Astrocyte (in vitro differentiated cells and primary cell): ENCODE measurements around the gene AACS. TPM values are rescaled to one million over a fixed set of nuclear protein-coding genes. Genes with fewer than 3 reads are reported as not detected.

Source experiments
- DNase-seq: peaks from one replicate; pipeline ENCODE4 v3.0.0-alpha.2; 2010; ENCODE audit warnings: low read depth
- FAIRE-seq: peaks from 2 replicates; lab custom pipeline; 2011; peaks lifted over from hg19 to GRCh38; lab: Jason Lieb, UNC
- H2AFZ ChIP-seq: 2 replicates; pipeline ENCODE4 v1.6.0; 2012; ENCODE audit warnings: low read depth, low read length, inconsistent platforms
- H3K27ac ChIP-seq: 2 replicates; pipeline ENCODE4 v1.5.1; 2011; ENCODE audit warnings: low read depth, low read length, inconsistent platforms
- H3K27me3 ChIP-seq: 2 replicates; pipeline ENCODE4 v1.6.0; 2011; ENCODE audit warnings: low read length, inconsistent platforms; ENCODE audit not compliant: insufficient read depth
- H3K36me3 ChIP-seq: 2 replicates; pipeline ENCODE4 v1.5.1; 2011; ENCODE audit warnings: low read length, inconsistent platforms; ENCODE audit not compliant: insufficient read depth
- H3K4me1 ChIP-seq: 2 replicates; pipeline ENCODE4 v1.5.1; 2011; ENCODE audit warnings: low read length, inconsistent platforms; ENCODE audit not compliant: insufficient read depth
- H3K4me2 ChIP-seq: 2 replicates; pipeline ENCODE4 v1.6.0; 2012; ENCODE audit warnings: low read length, inconsistent platforms
- H3K4me3 ChIP-seq: 2 replicates; pipeline ENCODE4 v1.5.1; 2011; ENCODE audit warnings: low read depth, mild to moderate bottlenecking, low read length, inconsistent platforms; ENCODE audit not compliant: insufficient read depth
- H3K79me2 ChIP-seq: 2 replicates; pipeline ENCODE4 v1.6.0; 2012; ENCODE audit warnings: mild to moderate bottlenecking, low read length, inconsistent platforms; ENCODE audit not compliant: insufficient read depth
- H3K9ac ChIP-seq: 2 replicates; pipeline ENCODE4 v1.6.0; 2012; ENCODE audit warnings: mild to moderate bottlenecking, low read length, inconsistent platforms
- H3K9me3 ChIP-seq: 2 replicates; pipeline ENCODE4 v1.5.1; 2012; ENCODE audit warnings: low read depth, mild to moderate bottlenecking, low read length, inconsistent platforms; ENCODE audit not compliant: insufficient read depth
- H4K20me1 ChIP-seq: 2 replicates; pipeline ENCODE4 v1.6.0; 2012; ENCODE audit warnings: low read length, inconsistent platforms; ENCODE audit not compliant: insufficient read depth
- H3K27ac Mint-ChIP-seq: one replicate; pipeline ENCODE4 v1.8.0; 2021; ENCODE audit warnings: mild to moderate bottlenecking, mixed read lengths; ENCODE audit not compliant: unreplicated experiment
- H3K27me3 Mint-ChIP-seq: one replicate; pipeline ENCODE4 v1.8.0; 2021; ENCODE audit warnings: low read depth, mixed read lengths; ENCODE audit not compliant: unreplicated experiment
- H3K36me3 Mint-ChIP-seq: one replicate; pipeline ENCODE4 v1.8.0; 2021; ENCODE audit warnings: low read depth, mixed read lengths; ENCODE audit not compliant: unreplicated experiment
- H3K4me1 Mint-ChIP-seq: one replicate; pipeline ENCODE4 v1.8.0; 2021; ENCODE audit warnings: low read depth, mixed read lengths; ENCODE audit not compliant: unreplicated experiment
- H3K4me3 Mint-ChIP-seq: one replicate; pipeline ENCODE4 v1.8.0; 2021; ENCODE audit warnings: mild to moderate bottlenecking, moderate library complexity, mixed read lengths; ENCODE audit not compliant: unreplicated experiment
- H3K9me3 Mint-ChIP-seq: one replicate; pipeline ENCODE4 v1.8.0; 2021; ENCODE audit warnings: mild to moderate bottlenecking, mixed read lengths; ENCODE audit not compliant: unreplicated experiment
- CTCF ChIP-seq: IDR thresholded peaks from 2 replicates; pipeline ENCODE4 v1.5.1; 2011; ENCODE audit warnings: low read depth, mild to moderate bottlenecking, inconsistent platforms, low read length, moderate library complexity; ENCODE audit not compliant: insufficient read depth
- EZH2 ChIP-seq: IDR thresholded peaks from 2 replicates; pipeline ENCODE4 v1.6.1; 2012; ENCODE audit warnings: mild to moderate bottlenecking, low read length, inconsistent platforms; ENCODE audit not compliant: insufficient read depth
- total RNA-seq: library from RNA; stranded (reverse); gene quantifications from 2 replicates; pipeline ENCODE4 v1.2.1, GENCODE V29; 2021

The AACS gene
- total RNA-seq, 1 donor from 2014 or later = 22.5 TPM

- Histone ChIP-seq H3K4me1 (peaks cover 10% of the 10 kb centered on the region), H3K36me3 (no peaks in the 10 kb centered on the region), H3K4me3 (no peak overlapping the region), H3K9ac (no peak overlapping the region), H3K9me3 (no peaks in the 10 kb centered on the region), H4K20me1 (no peaks in the 10 kb centered on the region), H3K4me2 (no peak overlapping the region), H2AFZ (no peak overlapping the region), H3K79me2 (no peaks in the 10 kb centered on the region), H3K27ac (no peak overlapping the region), H3K27me3 (no peaks in the 10 kb centered on the region)
- FAIRE-seq = no peak
- no peaks in the 10 kb centered on the region for H3K9me3 Mint-ChIP-seq
- DNase-seq = no peak
- H3K27me3 Mint-ChIP-seq = no peaks in the 10 kb centered on the region
- no peak for TF ChIP-seq CTCF
- TF ChIP-seq EZH2 = no peak
- H3K36me3 Mint-ChIP-seq = peaks cover 13% of the 10 kb centered on the region
- no peak overlapping the region for H3K4me3 Mint-ChIP-seq
- H3K27ac Mint-ChIP-seq = no peak overlapping the region
- H3K4me1 Mint-ChIP-seq = peaks cover 13% of the 10 kb centered on the region
Observed at GRCh38 chr12:125135906-125136305, 70.7 kb downstream of the AACS start.

- no peaks in the 10 kb centered on the region for H3K27me3 ChIP-seq
- TF ChIP-seq CTCF (no peak), EZH2 (no peak)
- Mint-ChIP-seq H3K36me3 (peaks cover 12% of the 10 kb centered on the region), H3K27ac (no peak overlapping the region), H3K4me3 (no peak overlapping the region), H3K9me3 (no peaks in the 10 kb centered on the region), H3K27me3 (no peaks in the 10 kb centered on the region), H3K4me1 (peaks cover 16% of the 10 kb centered on the region)
- H3K9ac ChIP-seq = no peak overlapping the region
- FAIRE-seq (no peak), DNase-seq (no peak)
- no peak overlapping the region for H2AFZ ChIP-seq
- no peaks in the 10 kb centered on the region for H3K36me3 ChIP-seq
- peaks cover 13% of the 10 kb centered on the region for H3K4me1 ChIP-seq
- H3K9me3 ChIP-seq = no peaks in the 10 kb centered on the region
- no peak overlapping the region for H3K4me3 ChIP-seq
- no peak overlapping the region for H3K27ac ChIP-seq
- H3K4me2 ChIP-seq = no peak overlapping the region
- H4K20me1 ChIP-seq = no peaks in the 10 kb centered on the region
- no peaks in the 10 kb centered on the region for H3K79me2 ChIP-seq
Observed at GRCh38 chr12:125136702-125137101, 71.5 kb downstream of the AACS start.

GRCh38 chr12:125137766-125138344, 72.6 kb downstream of the AACS start:
- no peak overlapping the region for H3K9ac ChIP-seq

More at GRCh38 chr12:125137766-125138344, 72.6 kb downstream of the AACS start:
- Histone ChIP-seq H3K36me3 (no peaks in the 10 kb centered on the region), H3K4me1 (peaks cover 13% of the 10 kb centered on the region), H3K27ac (no peak overlapping the region), H3K4me2 (no peak overlapping the region), H3K79me2 (no peaks in the 10 kb centered on the region), H3K9me3 (no peaks in the 10 kb centered on the region), H3K4me3 (no peak overlapping the region), H4K20me1 (no peaks in the 10 kb centered on the region), H3K27me3 (no peaks in the 10 kb centered on the region), H2AFZ (no peak overlapping the region)
- H3K27me3 Mint-ChIP-seq = no peaks in the 10 kb centered on the region
- H3K9me3 Mint-ChIP-seq = no peaks in the 10 kb centered on the region
- FAIRE-seq (no peak), DNase-seq (no peak)
- peaks cover 13% of the 10 kb centered on the region for H3K4me1 Mint-ChIP-seq
- H3K27ac Mint-ChIP-seq = no peak overlapping the region
- TF ChIP-seq CTCF (no peak), EZH2 (no peak)
- peaks cover 12% of the 10 kb centered on the region for H3K36me3 Mint-ChIP-seq
- H3K4me3 Mint-ChIP-seq = no peak overlapping the region
